Left cardiac atrium (tissue), 4 donors: Measurements from ENCODE around the gene RAMP1. TPM values are rescaled to one million over a fixed set of nuclear protein-coding genes. Genes with fewer than 3 reads are reported as not detected.
"Not testable (repeated sequence)": the region's sequence is repeated elsewhere in the genome, so short reads cannot be mapped to it uniquely, and the experiment has no call there.

Source experiments
- ATAC-seq, 2 donors: fragments of 200-7000 bp; cut with Tn5 transposase; one replicate each; pipeline ENCODE4 v1.9.1; 2020; ENCODE audit warnings: mild to moderate bottlenecking in 2 of 2, moderate library complexity in 2 of 2
- DNase-seq: peaks from one replicate; pipeline ENCODE4 v3.0.0-alpha.2; 2020
- intact Hi-C, 2 donors: fragments of 100-400 bp; cut with DNase I; formaldehyde crosslinking; loops; one replicate each; pipeline versions ENCODE4 v1.14.1 to v1.15.1; 2022 to 2023
- long read RNA-seq: library from polyadenylated mRNA; unstranded; transcript quantifications from one replicate; pipeline ENCODE4 v2.0.0, GENCODE V29; 2021
- total RNA-seq, 2 donors: library from RNA; stranded (reverse); fragmentation: NEBNext Ultra II Directional; extraction: Animal tissue kit (Norgen Biotek cat#: 25700); gene quantifications; one replicate each; pipeline ENCODE4 v1.2.1, GENCODE V29; 2021
- donor health status: DM: no; HTN: yes; CAD: no.
- donor health status: DM: no; HTN: yes; CAD: no; lungs with severe emphysema.
- donor health status: DM: yes; HTN: yes; CAD: no.
- donor health status: Dilated cardiomyopathy.

Gene RAMP1
- total RNA-seq = 100 to 1,000 TPM in 1 of 2 donors, 10 to 100 TPM in 1; 86.7 to 359 TPM
- long read RNA-seq, transcript RAMP1-201 (3 exons, 910 nt) = major isoform, 32 of 43 reads
- long read RNA-seq, partial matches to known transcripts = 1 of 43 reads
- long read RNA-seq, other reads (novel, unspliced or antisense) = 5 of 43 reads

DNA sequence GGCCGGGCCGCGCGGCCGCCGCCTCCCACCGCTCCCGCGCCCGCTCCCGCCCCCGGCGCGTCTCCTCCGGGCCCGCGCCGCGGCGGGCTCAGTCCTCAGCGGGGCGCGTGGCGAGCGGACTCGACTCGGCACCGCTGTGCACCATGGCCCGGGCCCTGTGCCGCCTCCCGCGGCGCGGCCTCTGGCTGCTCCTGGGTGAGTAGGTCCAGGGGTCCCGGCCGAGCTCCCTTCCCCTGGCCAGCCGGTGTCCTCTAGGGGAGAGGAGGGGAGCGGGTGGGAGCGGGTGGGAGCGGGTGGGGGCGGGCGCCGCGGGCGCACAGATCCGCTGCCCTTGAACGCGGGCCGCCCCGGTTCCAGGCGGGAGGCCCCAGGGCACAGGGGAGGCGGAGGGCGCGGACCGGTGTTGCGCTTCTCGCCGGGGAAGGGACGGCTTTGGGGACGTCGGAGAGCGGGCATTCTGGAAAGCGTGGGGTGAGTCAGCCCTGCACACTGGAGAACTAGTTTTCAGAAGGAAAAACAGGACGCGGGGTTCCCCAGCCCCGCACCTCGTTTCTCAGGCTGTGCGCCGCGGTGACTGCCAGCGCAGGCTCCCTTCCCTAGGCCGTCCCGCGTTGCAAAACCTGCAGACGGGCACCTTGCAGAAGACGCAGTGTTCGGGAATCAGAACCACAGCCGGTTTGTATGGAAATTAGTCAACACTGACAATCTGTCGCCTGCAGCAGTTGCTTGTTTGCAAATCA is at the start of gene RAMP1:
Gene RAMP1 (plus strand): TSS at position 91 of the 740 bp plus-strand sequence. CDS start 53 bp downstream, at position 144.
- peak; percentile 62 to 77 for ATAC-seq
- DNase-seq = no peak
- intact Hi-C loops = loop anchor here (5.0 to 10.0 kb wide), 3 partner anchors 185 to 403 kb away; partner anchors contain the start of gene KLHL30 (in 1 of the 2)

DNA sequence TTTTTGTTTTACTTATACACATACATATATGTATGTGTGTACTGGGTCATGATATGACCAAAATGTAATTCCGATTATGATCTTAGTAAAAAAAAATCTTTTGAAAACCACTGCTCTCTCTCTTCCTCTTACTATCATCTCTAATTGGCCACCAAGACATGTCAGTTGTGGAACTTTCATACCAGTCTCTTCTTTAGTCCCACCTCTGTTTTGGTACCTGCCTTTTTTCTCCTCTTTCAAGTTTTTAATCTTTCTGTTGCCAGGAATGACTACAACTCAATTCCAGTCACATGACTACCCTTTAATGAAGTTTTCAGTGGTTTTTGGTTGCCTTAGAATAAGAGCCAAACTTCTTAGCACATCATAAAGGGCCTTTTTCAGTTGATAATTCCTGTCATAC is 43.8 kb upstream of the RAMP1 start:
- intact Hi-C loops = no loop called here
- no peak for ATAC-seq

DNA sequence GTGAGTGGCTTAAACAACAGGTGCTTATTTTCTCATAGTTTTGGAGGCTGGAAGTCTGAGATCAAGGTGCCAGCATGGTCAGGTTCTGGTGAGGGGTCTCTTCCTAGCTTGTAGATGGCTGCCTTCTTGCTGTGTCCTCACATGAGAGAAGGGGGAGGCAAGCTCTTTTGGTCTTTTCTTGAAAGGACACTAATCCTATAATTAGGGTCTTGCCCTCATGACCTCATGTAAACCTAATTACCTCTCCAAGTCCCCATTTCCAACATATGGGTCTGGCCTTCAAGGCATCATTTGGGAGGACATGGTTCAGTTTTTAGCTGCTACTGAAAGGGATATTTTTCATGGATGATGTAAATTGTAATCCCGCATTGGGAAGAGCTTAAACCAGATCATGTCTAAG is 42.9 kb upstream of the RAMP1 start:
- ATAC-seq (no peak), DNase-seq (no peak)
- intact Hi-C loops = no loop called here

More for the DNA sequence above, 43.8 kb upstream of the RAMP1 start:
- no peak for DNase-seq

DNA sequence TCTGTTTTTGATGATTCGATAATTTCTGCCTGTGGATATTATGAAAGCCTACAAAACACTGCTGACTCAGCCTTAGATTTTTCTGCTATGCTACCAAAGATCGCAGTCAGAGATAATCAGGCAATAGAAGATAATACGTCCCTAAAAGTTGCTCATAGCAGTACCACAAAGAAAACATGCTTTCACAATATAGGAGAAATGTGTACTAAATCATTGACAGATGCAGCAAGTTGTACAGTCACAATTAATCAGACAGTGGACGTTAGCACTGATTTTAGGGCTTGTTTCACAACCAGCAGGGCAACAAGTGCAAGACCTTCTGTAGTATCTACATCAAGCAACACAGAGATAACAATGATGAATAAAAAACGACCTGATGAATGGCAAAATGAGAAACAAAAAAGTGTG is 41.4 kb upstream of the RAMP1 start:
- ATAC-seq (no peak), DNase-seq (no peak)
- intact Hi-C loops = no loop called here

DNA sequence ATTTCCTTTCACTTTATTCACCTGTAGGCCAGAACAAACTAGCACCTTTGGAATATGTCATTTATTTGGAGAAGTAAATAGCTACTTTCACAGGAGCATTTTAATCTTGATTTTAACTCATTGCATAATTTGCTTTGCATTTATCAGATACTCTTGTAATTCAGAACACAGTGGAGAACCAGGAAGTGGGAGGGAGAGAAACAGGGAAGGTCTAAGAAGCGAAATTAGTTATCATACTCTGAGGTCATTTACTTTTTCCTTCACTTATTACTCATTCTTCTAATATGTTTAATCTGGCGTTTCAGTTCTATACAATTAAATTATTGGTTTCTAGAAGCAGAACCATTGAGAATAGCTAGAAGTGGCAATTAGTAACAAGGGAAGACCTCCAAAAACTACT is 40.2 kb upstream of the RAMP1 start:
- intact Hi-C loops = no loop called here
- DNase-seq (no peak), ATAC-seq (peak in 1 of 2 donors; percentile 35)

DNA sequence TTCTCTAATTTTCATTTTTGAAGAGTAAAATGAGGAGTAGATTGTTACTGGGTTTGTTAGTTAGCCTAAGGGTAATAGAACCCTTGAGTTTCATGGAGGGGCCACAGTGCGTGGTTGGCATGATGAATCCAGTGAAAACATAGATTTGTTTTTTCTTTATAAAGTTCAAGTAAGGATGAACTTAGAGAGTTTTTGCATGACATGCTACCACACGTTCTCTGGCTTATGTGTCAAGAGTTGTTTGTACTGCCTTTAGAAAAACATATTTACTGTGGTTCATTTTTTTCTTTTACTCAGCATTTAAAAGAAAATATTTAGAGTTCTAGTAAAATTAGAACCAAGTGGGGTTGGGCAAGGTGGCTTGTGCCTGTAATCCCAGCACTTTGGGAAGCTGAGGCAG is 39.0 kb upstream of the RAMP1 start:
- DNase-seq (no peak), ATAC-seq (no peak)
- intact Hi-C loops = no loop called here

DNA sequence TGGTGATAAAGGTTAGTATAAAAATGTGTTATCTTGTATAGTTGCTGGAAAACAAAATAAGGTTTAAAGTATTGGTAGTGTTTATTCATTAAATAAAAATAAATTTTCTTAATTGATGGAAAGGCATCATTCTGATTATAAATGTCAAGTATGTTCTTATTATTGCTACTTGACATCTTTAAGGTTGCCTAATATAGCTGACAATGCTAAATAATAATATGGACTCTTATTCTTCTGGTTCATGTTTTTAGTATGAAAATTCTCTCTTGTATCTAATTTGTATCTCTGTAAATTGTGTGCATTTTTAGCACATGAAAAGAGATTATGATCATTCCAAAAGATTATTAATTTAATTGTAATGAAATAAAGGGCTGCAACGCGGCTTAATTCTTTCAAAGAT is 35.9 kb upstream of the RAMP1 start:
- intact Hi-C loops = no loop called here
- DNase-seq = no peak
- ATAC-seq = no peak

DNA sequence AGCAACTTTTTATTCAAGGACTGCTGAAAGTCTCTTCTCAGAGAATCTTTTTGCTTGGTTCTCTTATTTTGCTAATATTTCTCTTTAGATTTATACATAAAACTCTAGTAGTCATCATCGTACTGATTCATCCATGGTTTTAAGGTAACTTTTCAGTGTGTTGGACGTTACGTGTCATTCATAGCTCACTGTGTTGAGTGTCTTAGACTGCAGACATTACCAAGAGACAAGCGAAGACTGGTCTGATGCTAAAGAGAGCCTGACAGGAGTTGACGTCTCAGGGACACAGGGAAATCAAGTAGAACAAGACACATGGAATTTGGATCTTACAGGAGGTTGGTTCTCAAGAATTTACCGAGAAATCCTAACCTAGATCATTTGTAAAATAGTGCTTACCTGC is 35.3 kb upstream of the RAMP1 start:
- intact Hi-C loops = no loop called here
- DNase-seq = no peak
- no peak for ATAC-seq

DNA sequence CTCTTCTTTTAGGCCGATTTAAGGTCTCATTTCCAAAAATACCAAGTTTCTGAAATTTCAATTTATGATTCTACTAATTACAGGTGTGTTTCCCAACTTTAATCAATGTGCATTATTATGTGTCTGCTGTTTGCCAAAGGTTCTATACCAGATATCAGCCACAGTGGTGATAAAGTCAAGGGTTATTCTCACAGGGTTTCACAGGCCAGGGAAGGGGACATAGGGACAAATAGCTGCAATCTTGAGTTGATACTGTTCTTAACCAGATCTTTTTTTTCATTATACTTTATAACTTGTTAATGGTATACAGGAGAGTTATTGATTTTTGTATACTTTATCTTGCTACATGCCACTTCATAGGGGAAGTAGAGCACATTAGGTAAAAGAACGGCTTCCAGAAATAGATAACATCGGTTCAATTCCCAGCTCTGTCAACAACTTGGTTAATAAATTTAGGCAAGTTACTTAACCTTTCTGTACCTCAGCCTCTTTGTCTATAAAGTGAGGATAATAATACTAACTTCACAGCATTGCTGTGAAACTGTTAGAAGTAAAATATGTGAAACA is 31.9 kb upstream of the RAMP1 start:
- DNase-seq = no peak
- intact Hi-C loops = no loop called here
- ATAC-seq = no peak

DNA sequence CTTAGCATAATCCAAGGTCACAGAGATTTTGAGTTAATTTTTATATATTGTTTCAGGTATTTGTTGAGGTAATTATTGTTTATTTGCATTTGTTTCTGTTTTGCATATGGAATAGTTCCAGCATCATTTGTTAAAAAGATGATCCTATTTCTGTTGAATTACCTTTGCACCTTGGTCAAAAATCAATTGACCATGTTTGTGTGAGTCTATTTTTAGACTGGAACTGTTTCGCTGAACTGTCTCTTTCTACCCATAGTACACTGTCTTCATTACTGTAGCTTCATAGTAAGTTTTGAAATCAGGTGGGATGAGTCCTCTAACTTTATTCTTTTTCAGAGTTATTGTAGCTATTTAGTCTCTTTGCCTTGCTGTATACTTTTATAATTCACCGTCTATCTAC is 28.9 kb upstream of the RAMP1 start:
- no peak for DNase-seq
- intact Hi-C loops = no loop called here
- ATAC-seq = no peak

DNA sequence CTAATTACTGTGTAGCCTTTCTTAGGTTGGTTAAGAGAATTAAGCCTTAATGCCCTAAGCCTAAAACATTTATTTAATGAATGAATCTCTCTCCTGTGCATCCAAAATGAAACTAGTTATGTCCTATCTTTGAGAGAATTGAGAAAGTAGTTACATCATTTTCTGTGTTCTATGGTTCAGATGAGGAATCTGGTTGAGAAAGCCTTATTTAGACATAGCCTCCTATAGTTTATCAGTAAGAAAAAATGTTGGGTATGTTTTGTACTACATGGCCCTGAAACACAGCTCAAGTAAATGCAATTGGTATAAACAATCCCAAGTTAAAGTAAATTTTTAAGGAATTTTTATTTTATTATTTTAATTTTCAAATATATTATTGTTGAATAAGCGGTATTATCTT is 25.9 kb upstream of the RAMP1 start:
- intact Hi-C loops = no loop called here
- DNase-seq = no peak
- ATAC-seq = no peak

DNA sequence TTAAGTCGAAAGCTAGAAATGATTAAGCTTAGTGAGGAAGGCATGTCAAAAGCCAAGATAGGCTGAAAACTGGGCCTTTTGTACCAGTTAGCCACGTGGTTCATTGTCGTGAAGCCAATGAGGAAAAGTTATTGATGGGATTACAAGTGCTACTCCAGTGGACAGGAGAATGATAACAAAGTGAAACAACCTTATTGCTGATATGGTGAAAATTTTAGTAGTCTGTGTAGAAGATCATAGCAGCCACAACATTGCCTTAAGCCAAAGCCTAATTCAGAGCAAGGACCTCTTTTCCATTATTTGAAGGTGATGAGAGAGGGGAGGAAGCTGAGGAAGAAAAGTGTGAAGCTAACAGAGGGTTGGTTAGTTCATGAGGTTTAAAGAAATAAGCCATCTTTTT is 24.1 kb upstream of the RAMP1 start:
- ATAC-seq = no peak
- DNase-seq = no peak
- intact Hi-C loops = no loop called here

DNA sequence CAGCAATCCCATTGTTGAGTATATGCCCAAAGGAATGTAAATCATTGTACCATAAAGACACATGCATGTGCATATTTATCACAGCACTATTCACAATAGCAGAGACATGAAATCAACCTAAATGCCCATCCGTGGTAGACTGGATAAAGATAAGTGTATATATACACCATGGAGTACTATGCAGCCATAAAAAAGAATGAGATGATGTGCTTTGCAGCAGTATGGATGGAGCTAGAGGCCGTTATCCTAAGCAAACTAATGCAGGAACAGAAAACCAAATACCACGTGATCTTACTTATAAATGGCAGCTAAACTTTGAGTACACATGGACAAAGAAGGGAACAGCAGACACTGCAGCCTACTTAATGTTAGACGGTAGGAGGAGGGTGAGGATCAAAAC is 18.4 kb upstream of the RAMP1 start:
- DNase-seq (no peak), ATAC-seq (no peak)
- intact Hi-C loops = no loop called here

DNA sequence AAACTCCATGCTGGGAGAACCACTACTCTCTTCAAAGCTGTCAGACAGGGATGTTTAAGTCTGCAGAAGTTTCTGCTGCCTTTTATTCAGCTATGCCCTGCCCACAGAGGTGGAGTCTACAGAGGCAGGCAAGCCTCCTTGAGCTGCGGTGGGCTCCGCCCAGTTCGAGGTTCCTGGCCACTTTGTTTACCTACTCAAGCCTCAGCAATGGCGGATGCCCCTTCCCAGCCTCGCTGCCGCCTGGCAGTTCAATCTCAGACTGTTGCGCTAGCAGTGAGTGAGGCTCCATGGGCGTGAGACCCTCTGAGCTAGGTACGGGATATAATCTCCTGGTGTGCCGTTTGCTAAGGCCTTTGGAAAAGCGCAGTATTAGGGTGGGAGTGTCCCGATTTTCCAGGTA is 10.5 kb upstream of the RAMP1 start:
- ATAC-seq, intact Hi-C loops, DNase-seq: not testable (repeated sequence)

DNA sequence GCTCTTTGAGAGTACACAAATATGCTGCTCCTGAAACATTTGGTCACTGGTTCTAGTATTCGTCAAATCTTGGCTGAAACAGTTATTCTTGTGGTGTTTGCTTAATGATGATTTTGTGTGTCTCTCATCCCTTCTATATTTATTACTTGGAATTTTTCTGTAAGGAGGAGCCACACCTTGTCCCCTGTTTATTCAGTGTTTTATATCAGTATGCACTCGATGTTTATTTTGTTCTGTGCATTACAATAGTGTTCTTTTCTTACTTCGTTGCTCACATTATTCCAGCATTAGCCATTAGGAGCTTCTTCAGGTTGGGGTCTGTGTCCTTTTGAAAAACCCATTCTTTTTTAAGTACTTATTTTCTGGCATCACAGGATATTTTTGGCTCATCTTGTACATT is 5.1 kb upstream of the RAMP1 start:
- DNase-seq (no peak), ATAC-seq (no peak)
- intact Hi-C loops = loop anchor here in 1 of 2 donors (10.0 kb wide), 1 partner anchor 191 kb away; no protein-coding TSS in a partner anchor

DNA sequence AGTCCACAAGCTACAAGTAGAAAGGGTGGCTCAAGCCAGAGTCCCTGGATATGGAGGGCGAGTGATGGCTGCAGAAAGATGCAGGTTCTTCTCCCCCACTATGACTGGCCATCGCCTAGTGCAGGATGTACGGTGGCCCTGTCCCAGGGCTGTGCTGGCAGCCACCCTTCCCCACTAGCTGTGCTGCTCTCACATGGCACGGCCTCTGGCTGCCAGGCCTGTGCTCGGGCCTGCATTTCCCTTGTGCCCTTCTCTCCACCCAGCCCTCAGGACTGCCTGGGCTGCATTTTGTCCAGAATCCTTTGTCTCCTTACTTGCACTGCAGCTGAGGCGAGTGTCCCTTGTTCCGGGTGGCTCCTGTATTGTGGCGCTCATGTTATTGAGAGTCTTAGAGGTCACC is 1.6 kb upstream of the RAMP1 start:
- DNase-seq (no peak), ATAC-seq (no peak)
- intact Hi-C loops = loop anchor here (5.0 to 10.0 kb wide), 3 partner anchors 187 to 405 kb away; partner anchors contain the start of gene KLHL30 (in 1 of the 2)

DNA sequence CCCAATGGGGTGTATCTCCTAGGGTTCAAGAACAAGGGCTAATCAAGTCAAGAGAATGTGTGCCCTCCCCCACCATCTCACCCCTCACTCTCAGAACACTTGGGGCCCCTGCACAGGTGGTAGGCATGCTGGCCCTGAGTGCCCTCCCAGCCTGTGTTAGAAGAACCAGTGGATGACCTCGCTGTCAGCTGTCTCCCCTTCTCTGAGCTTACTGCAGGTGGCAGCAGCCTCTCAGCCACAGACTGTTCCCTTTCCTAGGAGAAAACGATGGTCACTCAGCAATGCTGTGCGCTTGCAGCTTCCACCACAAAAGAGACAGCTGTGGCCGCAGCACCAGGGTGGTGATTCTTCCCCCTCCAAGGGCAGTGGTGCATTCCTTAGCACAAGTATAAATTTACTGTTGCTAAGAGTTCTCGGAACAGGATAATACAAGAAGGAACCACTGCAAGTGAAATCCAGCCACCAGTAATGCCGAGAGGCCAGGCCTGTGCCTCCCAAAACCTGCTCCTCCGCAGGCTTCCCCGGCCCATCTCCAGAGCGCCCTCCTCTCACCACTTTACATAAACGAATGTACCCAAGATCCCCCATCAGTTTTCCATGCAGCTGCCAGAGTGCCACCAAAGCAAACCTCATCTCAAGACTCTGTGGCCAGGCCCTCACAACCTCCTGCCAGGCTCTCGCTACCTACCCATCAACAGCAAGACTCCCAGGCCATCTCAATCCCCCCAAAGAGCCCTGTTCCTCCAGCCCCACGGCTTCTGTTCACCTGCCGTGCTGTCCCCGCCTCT is 935 bp upstream of the RAMP1 start:
- DNase-seq (peak; percentile 67), ATAC-seq (peak; percentile 82 to 86)
- intact Hi-C loops = loop anchor here (5.0 to 10.0 kb wide), 3 partner anchors 186 to 404 kb away; partner anchors contain the start of gene KLHL30 (in 1 of the 2)

DNA sequence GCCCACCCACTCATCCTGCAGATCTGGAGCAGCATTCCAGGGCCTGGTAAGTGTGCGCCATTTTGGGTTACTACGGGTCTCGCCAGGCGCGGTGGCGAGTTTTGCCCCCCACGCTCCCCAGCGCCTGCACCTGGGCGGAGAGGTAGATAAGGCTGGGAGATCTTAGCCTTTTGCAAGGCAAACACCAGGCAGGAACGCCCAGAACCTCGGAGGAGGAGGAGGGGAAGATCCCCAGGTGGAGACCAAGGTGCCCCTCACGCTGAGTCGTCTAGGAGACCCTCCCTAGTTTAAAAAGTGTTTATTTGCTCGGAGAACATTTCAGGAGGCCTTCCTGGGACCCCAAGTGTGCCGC is 365 bp upstream of the RAMP1 start:
- ATAC-seq (no peak), DNase-seq (no peak)
- intact Hi-C loops = loop anchor here (5.0 to 10.0 kb wide), 3 partner anchors 186 to 403 kb away; partner anchors contain the start of gene KLHL30 (in 1 of the 2)

DNA sequence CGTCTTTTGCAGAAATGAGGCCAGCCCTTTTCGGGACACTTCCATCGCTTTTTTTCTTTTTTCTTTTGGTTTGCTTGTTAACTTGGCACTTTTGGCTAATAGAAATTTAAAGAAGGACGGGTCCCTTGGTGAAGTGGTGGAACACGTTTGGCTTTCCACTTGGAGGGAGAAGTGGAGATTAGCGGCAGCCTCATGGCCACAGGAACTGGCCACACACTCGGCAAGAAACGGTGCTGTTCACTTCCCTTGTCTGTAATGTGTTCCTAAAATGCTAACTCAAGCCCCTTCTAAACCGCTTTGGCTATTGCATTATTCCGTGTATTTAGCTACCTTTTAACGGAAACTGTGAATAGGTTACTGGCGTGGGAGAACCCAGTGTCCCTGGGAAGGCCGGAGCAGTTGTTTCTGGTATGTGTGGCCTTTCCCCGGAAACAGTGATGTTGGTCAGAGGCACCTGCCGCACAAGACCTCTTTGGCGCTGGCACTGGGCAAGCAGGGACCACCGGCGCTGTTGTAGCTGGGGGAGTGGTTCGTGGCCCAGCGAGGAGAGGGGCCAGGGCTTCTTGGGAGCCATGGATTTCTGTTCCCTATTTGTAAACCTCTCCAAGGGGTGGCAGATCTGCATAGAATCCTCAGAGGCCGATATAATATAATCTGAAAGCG is 981 bp downstream of the RAMP1 start:
- no peak for ATAC-seq
- intact Hi-C loops = no loop called here
- DNase-seq = no peak
